HepG2 (cell line): ENCODE measurements around the gene TSG101. TPM values are rescaled to one million over a fixed set of nuclear protein-coding genes. Genes with fewer than 3 reads are reported as not detected.

Experiments
- ATAC-seq: fragments of 200-7000 bp; cut with Tn5 transposase; 3 replicates; pipeline ENCODE4 v1.9.1; 2020; ENCODE audit warnings: mild to moderate bottlenecking, moderate library complexity
- BruUV-seq: library from RNA; stranded (reverse); fragments of 400-500 nt; replicated peaks from 2 replicates; lab custom pipeline; 2021; lab: Mats Ljungman, UMichigan
- CTCF ChIA-PET: fragments of 300-600 bp; formaldehyde crosslinking; extraction: SDS; loops from one replicate; lab custom pipeline; 2021; ENCODE audit warnings: low total read pairs, inconsistent platforms, low intra/inter-chr PET ratio; lab: Yijun Ruan, JAX
- POLR2A ChIA-PET: fragments of 350-600 bp; sonication (Branson Sonifier 250); formaldehyde crosslinking; loops from one replicate; lab custom pipeline; 2020; ENCODE audit warnings: antibody characterized with exemption, inconsistent platforms; lab: Yijun Ruan, JAX
- DNase-seq: peaks from one replicate; pipeline ENCODE4 v3.0.0-alpha.2; 2015; ENCODE audit warnings: low spot score
- FAIRE-seq: peaks from 3 replicates; lab custom pipeline; 2011; peaks lifted over from hg19 to GRCh38; lab: Jason Lieb, UNC
- H2AFZ ChIP-seq: one replicate; pipeline ENCODE4 v1.6.1; 2011; ENCODE audit warnings: low read length, inconsistent platforms
- H3K27ac ChIP-seq: fragments of 300-600 bp; 3 replicates; pipeline ENCODE4 v1.8.0; 2011; ENCODE audit warnings: mixed run types, mild to moderate bottlenecking, mixed read lengths, low read length, inconsistent platforms; ENCODE audit not compliant: insufficient read depth; ENCODE audit errors: extremely low read length
- H3K27me3 ChIP-seq, 2 experiments: fragments of 200-600 bp in 1 of 2; 2 replicates in 1 of 2; 3 replicates in 1 of 2; pipeline versions ENCODE4 v1.6.0 to v1.8.0; 2011; ENCODE audit warnings: low read length in 2 of 2, mild to moderate bottlenecking in 2 of 2, moderate library complexity in 2 of 2, inconsistent platforms in 1 of 2; ENCODE audit not compliant: insufficient read depth in 2 of 2, control insufficient read depth in 1 of 2
- H3K36me3 ChIP-seq, 2 experiments: fragments of 200-600 bp in 1 of 2; replicated peaks in 1 of 2; 2 replicates in 1 of 2; 3 replicates in 1 of 2; pipeline versions ENCODE4 v1.5.1 to v1.8.0; 2011; ENCODE audit warnings: low read length in 2 of 2, inconsistent platforms in 1 of 2; ENCODE audit not compliant: insufficient read depth in 2 of 2, control insufficient read depth in 1 of 2
- H3K4me1 ChIP-seq: 2 replicates; pipeline ENCODE4 v1.5.1; 2012; ENCODE audit warnings: low read length, inconsistent platforms; ENCODE audit not compliant: insufficient read depth
- H3K4me2 ChIP-seq: 2 replicates; pipeline ENCODE4 v1.6.0; 2011; ENCODE audit warnings: low read depth, low read length, inconsistent platforms
- H3K4me3 ChIP-seq, 3 experiments: fragments of 200-600 bp in 1 of 3; sonication (generic), shearing (Covaris generic) in 1 of 3; replicated peaks in 1 of 3; 2 replicates each; pipeline ENCODE4 v1.5.1; 2011 to 2016; ENCODE audit warnings: low read length in 3 of 3, inconsistent platforms in 2 of 3, low read depth in 2 of 3, mild to moderate bottlenecking in 2 of 3, control low read depth in 1 of 3, mixed read lengths in 1 of 3; ENCODE audit not compliant: insufficient read depth in 1 of 3
- H3K79me2 ChIP-seq: one replicate; pipeline ENCODE4 v1.6.1; 2011; ENCODE audit warnings: low read length, inconsistent platforms; ENCODE audit not compliant: insufficient read depth
- H3K9ac ChIP-seq: 2 replicates; pipeline ENCODE4 v1.6.0; 2011; ENCODE audit warnings: mild to moderate bottlenecking, low read depth, low read length, inconsistent platforms; ENCODE audit not compliant: insufficient read depth
- H3K9me3 ChIP-seq: 2 replicates; pipeline ENCODE4 v1.5.1; 2012; ENCODE audit warnings: mild to moderate bottlenecking, low read length
- H4K20me1 ChIP-seq: 2 replicates; pipeline ENCODE4 v1.6.0; 2011; ENCODE audit warnings: inconsistent platforms, mild to moderate bottlenecking, low read length, moderate library complexity; ENCODE audit not compliant: insufficient read depth
- ARNT ChIP-seq: fragments of 450-650 bp; IDR thresholded peaks from 2 replicates; pipeline ENCODE4 v1.6.1; 2017
- ARNTL ChIP-seq: sonication (generic); formaldehyde crosslinking; IDR thresholded peaks from 2 replicates; pipeline ENCODE4 v1.4.0; 2020; ENCODE audit warnings: mild to moderate bottlenecking, missing genetic modification reagents
- CBX2 ChIP-seq, 2 experiments: fragments of 200-600 bp in 1 of 2; sonication (generic); formaldehyde crosslinking in 1 of 2; IDR thresholded peaks; 2 replicates each; pipeline versions ENCODE4 v1.7.0 to v1.8.1; 2018 to 2022; ENCODE audit warnings: low read depth in 2 of 2, low read length in 1 of 2, mild to moderate bottlenecking in 1 of 2, missing genetic modification reagents in 1 of 2
- DMTF1 ChIP-seq: sonication (generic); formaldehyde crosslinking; IDR thresholded peaks from 2 replicates; pipeline ENCODE4 v1.4.0; 2020; ENCODE audit warnings: mild to moderate bottlenecking, missing genetic modification reagents
- FOXO1 ChIP-seq: sonication (generic); formaldehyde crosslinking; IDR thresholded peaks from 2 replicates; pipeline ENCODE4 v1.4.0; 2020; ENCODE audit warnings: missing genetic modification reagents
- HNF4A ChIP-seq: sonication (generic); formaldehyde crosslinking; IDR thresholded peaks from 2 replicates; pipeline ENCODE4 v1.4.0; 2020; ENCODE audit warnings: missing genetic modification reagents
- MEIS2 ChIP-seq: sonication (generic); formaldehyde crosslinking; IDR thresholded peaks from 2 replicates; pipeline ENCODE4 v1.9.0; 2021; ENCODE audit warnings: mild to moderate bottlenecking, missing genetic modification reagents
- NFRKB ChIP-seq: fragments of 450-650 bp; IDR thresholded peaks from 2 replicates; pipeline ENCODE4 v1.6.1; 2017
- NR2F1 ChIP-seq, 2 experiments: fragments of 450-650 bp in 1 of 2; formaldehyde crosslinking in 1 of 2; IDR thresholded peaks; 2 replicates each; pipeline versions ENCODE4 v1.5.0 to v1.6.1; 2016 to 2020; ENCODE audit warnings: mild to moderate bottlenecking in 1 of 2, missing compliant biosample characterization in 1 of 2, missing genetic modification reagents in 1 of 2, moderate library complexity in 1 of 2
- NR2F6 ChIP-seq, 2 experiments: IDR thresholded peaks; 2 replicates each; pipeline ENCODE4 v1.6.1; 2016; ENCODE audit warnings: antibody characterized with exemption in 1 of 2, mild to moderate bottlenecking in 1 of 2
- PAXIP1 ChIP-seq: sonication (generic); formaldehyde crosslinking; conservative IDR thresholded peaks from 2 replicates; pipeline ENCODE4 v1.4.0; 2020; ENCODE audit warnings: mild to moderate bottlenecking, missing genetic modification reagents, moderate library complexity
- YEATS4 ChIP-seq: sonication (generic); formaldehyde crosslinking; IDR thresholded peaks from 2 replicates; pipeline ENCODE4 v1.4.0; 2020; ENCODE audit warnings: missing genetic modification reagents, borderline replicate concordance
- ZBTB46 ChIP-seq: sonication (generic); formaldehyde crosslinking; IDR thresholded peaks from 2 replicates; pipeline ENCODE4 v1.4.0; 2020; ENCODE audit warnings: mild to moderate bottlenecking, missing genetic modification reagents, borderline replicate concordance
- ZNF263 ChIP-seq: sonication (generic); formaldehyde crosslinking; IDR thresholded peaks from 2 replicates; pipeline ENCODE4 v1.4.0; 2020; ENCODE audit warnings: missing genetic modification reagents
- ZNF496 ChIP-seq: sonication (generic); formaldehyde crosslinking; IDR thresholded peaks from 2 replicates; pipeline ENCODE4 v1.8.1; 2023; ENCODE audit warnings: mild to moderate bottlenecking, moderate library complexity, missing genetic modification reagents; ENCODE audit not compliant: insufficient replicate concordance
- ZNF83 ChIP-seq: sonication (generic); formaldehyde crosslinking; IDR thresholded peaks from 2 replicates; pipeline ENCODE4 v1.4.0; 2020; ENCODE audit warnings: missing genetic modification reagents, mild to moderate bottlenecking, borderline replicate concordance
- WGBS: methylation state at CpG from one replicate; pipeline ENCODE4 v1.1.6; 2017; ENCODE audit warnings: low lambda C conversion rate; 5-methylcytosine and 5-hydroxymethylcytosine counted together
- in situ Hi-C: cut with HindIII; loops from 2 replicates; pipeline ENCODE4 v1.10.0; 2017; ENCODE audit warnings: low pct_unique_long_range_greater_than_20kb; ENCODE audit not compliant: extremely low pct_ligation_motif_present
- intact Hi-C: fragments of 100-400 bp; cut with micrococcal nuclease; formaldehyde crosslinking; loops from one replicate; pipeline ENCODE4 v1.10.0; 2022; ENCODE audit not compliant: unreplicated experiment
- polyA plus RNA-seq, 8 experiments: library from polyadenylated mRNA; depleted of rRNA in 3 of 8; stranded (reverse) in 7 of 8; unstranded in 1 of 8; fragments of >200 nt; fragmentation: Illumina TruSeq in 4 of 8; extraction: Trizol in 4 of 8; gene quantifications; 2 replicates each; pipeline versions ENCODE4 v1.2.1 to v1.2.3, GENCODE V29; 2011 to 2016; ENCODE audit warnings: low read depth in 4 of 8, missing spikeins in 1 of 8, mixed read lengths in 1 of 8; ENCODE audit not compliant: insufficient read depth in 1 of 8
- total RNA-seq, 5 experiments: library from RNA; depleted of rRNA; stranded (reverse); fragments of >200 nt; fragmentation: Illumina TruSeq; extraction: Trizol; gene quantifications; 2 replicates each; pipeline ENCODE4 v1.2.3, GENCODE V29; 2016; ENCODE audit warnings: low read depth in 1 of 5

Gene TSG101
- total and polyA plus RNA-seq, 2 of the 13 experiments (the other 11 are each of a cell fraction or from before 2014, with no cell fraction given) = 69.3 to 206 TPM

- Histone ChIP-seq H2AFZ (no peak overlapping the region), H3K27me3 (no peaks in the 10 kb centered on the region), H3K79me2 (no peaks in the 10 kb centered on the region), H3K36me3 (0 out of 5 replicates have a peak, but pooled peaks cover 0 to 9% of the 10 kb centered on the region in 2 experiments), H3K4me3 (no peak overlapping the region), H3K9me3 (no peaks in the 10 kb centered on the region), H3K9ac (no peak overlapping the region), H3K4me1 (peaks cover 14% of the 10 kb centered on the region), H4K20me1 (no peaks in the 10 kb centered on the region), H3K27ac (peak overlapping the region; percentile 21), H3K4me2 (no peak overlapping the region)
- WGBS = 47% methylated on average over 1 of the region's 1 CpG
- intact Hi-C loops (no loop called here), in situ Hi-C loops (no loop called here)
- CTCF ChIA-PET = no interaction called here
- TF ChIP-seq MEIS2 (CRISPR knock-in tag) (peak; percentile 44; the same call in 1 of the 2 replicates), YEATS4 (CRISPR knock-in tag) (no peak), NR2F1 (CRISPR knock-in tag; IDR thresholded peaks at IDR 0.05) (peak in 1 of 2 experiments; percentile 51; a peak in 1 of 4 replicates), ZNF496 (CRISPR knock-in tag) (no peak), DMTF1 (CRISPR knock-in tag) (no peak), PAXIP1 (CRISPR knock-in tag) (peak; percentile 26; the same call in 1 of the 2 replicates), HNF4A (peak; percentile 45), ZBTB46 (CRISPR knock-in tag) (no peak), ARNT (no peak), ZNF83 (no peak), NR2F6 (IDR thresholded peaks at IDR 0.05) (peak; percentile 48; the same call in 1 of the 2 replicates), NR2F6 (CRISPR knock-in tag; IDR thresholded peaks at IDR 0.05) (peak; percentile 40; the same call in 1 of the 2 replicates), ZNF263 (CRISPR knock-in tag) (no peak), FOXO1 (CRISPR knock-in tag) (no peak), CBX2 (IDR thresholded peaks at IDR 0.05; ENCODE audit: low read depth, low read length) (no peak), CBX2 (CRISPR knock-in tag; IDR thresholded peaks at IDR 0.05; ENCODE audit: low read depth) (no peak), NFRKB (no peak), ARNTL (CRISPR knock-in tag) (no peak)
- no TSS peak for BruUV-seq
- DNase-seq (no peak), FAIRE-seq (no peak), ATAC-seq (peak; percentile 46; the same call in 1 of the 3 replicates)
- POLR2A ChIA-PET = no interaction called here
These were observed 7.5 kb upstream of the TSG101 start for GRCh38 chr11:18534245-18534644.
